Stimulated activated CD8-positive, alpha-beta memory T cell treated with anti-CD3 and anti-CD28 coated beads, Interleukin-4, amount 100 ng/mL, for 1 hour (primary cell): ENCODE data around the gene SORCS2.

ENCODE experiments used
- DNase-seq, 2 donors: peaks; one replicate each; pipeline ENCODE4 v3.0.0-alpha.2; 2020; ENCODE audit warnings: low read depth in 2 of 2, low spot score in 1 of 2

SORCS2 gene

GRCh38 chr4:7624396-7624980, 432.1 kb downstream of the SORCS2 start:
- no peak for DNase-seq

- DNase-seq = no peak
Observed at GRCh38 chr4:7625071-7625470, 432.7 kb downstream of the SORCS2 start.

GRCh38 chr4:7626531-7626930, 434.2 kb downstream of the SORCS2 start:
- no peak for DNase-seq

- DNase-seq = no peak
Observed at GRCh38 chr4:7627251-7628250, 435.2 kb downstream of the SORCS2 start.

- no peak for DNase-seq
Observed at GRCh38 chr4:7628432-7628831, 436.1 kb downstream of the SORCS2 start.

GRCh38 chr4:7629501-7630254, 437.3 kb downstream of the SORCS2 start:
- DNase-seq = no peak

GRCh38 chr4:7630568-7631287, 438.4 kb downstream of the SORCS2 start:
- no peak for DNase-seq

GRCh38 chr4:7631288-7632014, 439.1 kb downstream of the SORCS2 start:
- no peak for DNase-seq

GRCh38 chr4:7632341-7632740, 440.0 kb downstream of the SORCS2 start:
- DNase-seq = no peak

GRCh38 chr4:7632971-7633370, 440.6 kb downstream of the SORCS2 start:
- no peak for DNase-seq

- no peak for DNase-seq
Observed at GRCh38 chr4:7634661-7635251, 442.4 kb downstream of the SORCS2 start.

GRCh38 chr4:7635445-7636239, 443.3 kb downstream of the SORCS2 start:
- no peak for DNase-seq

GRCh38 chr4:7636240-7636508, 443.8 kb downstream of the SORCS2 start:
- no peak for DNase-seq

- DNase-seq = no peak
Observed at GRCh38 chr4:7637139-7637538, 444.8 kb downstream of the SORCS2 start.

GRCh38 chr4:7637971-7638370, 445.6 kb downstream of the SORCS2 start:
- no peak for DNase-seq

GRCh38 chr4:7638489-7638888, 446.2 kb downstream of the SORCS2 start:
- no peak for DNase-seq

GRCh38 chr4:7638984-7639789, 446.8 kb downstream of the SORCS2 start:
- no peak for DNase-seq

- DNase-seq = no peak
Observed at GRCh38 chr4:7640136-7640535, 447.8 kb downstream of the SORCS2 start.

GRCh38 chr4:7641712-7642111, 449.4 kb downstream of the SORCS2 start:
- DNase-seq = no peak
